Neural cell (in vitro differentiated cells): ENCODE results near the gene ZBP1.

Source experiments
- CTCF ChIP-seq: fragments of 450-650 bp; IDR thresholded peaks from 2 replicates; pipeline ENCODE4 v1.5.1; 2014; ENCODE audit warnings: antibody characterized with exemption, mild to moderate bottlenecking, moderate library complexity; ENCODE audit not compliant: poor library complexity, severe bottlenecking
- TAF1 ChIP-seq: IDR thresholded peaks from 2 replicates; pipeline ENCODE4 v1.6.1; 2012; ENCODE audit warnings: low read depth

- TF ChIP-seq CTCF: peak; percentile 90
- TF ChIP-seq TAF1: no peak
Measured at GRCh38 chr20:57654363-57654997, 34.3 kb upstream of the ZBP1 start.
